Limb (tissue), 2 donors: ENCODE measurements around the gene CHRNB4.
"Not testable (repeated sequence)": the region's sequence is repeated elsewhere in the genome, so short reads cannot be mapped to it uniquely, and the experiment has no call there.

ENCODE experiments used
- DNase-seq, 2 donors: peaks; one replicate each; pipeline ENCODE4 v3.0.0-alpha.2; 2016; ENCODE audit errors: extremely low spot score in 2 of 2

The CHRNB4 gene

GRCh38 chr15:78618064-78618463 lies 22.9 kb downstream of the CHRNB4 start:
- no peak for DNase-seq

GRCh38 chr15:78617516-78617915 lies 23.5 kb downstream of the CHRNB4 start:
- DNase-seq, result no peak

- DNase-seq, result no peak
These were observed 23.9 kb downstream of the CHRNB4 start for GRCh38 chr15:78617076-78617475.

GRCh38 chr15:78616506-78616905 lies 24.5 kb downstream of the CHRNB4 start:
- DNase-seq, result no peak

- DNase-seq, result no peak
These were observed 25.8 kb downstream of the CHRNB4 start for GRCh38 chr15:78615151-78615589.

GRCh38 chr15:78614021-78614420 lies 27.0 kb downstream of the CHRNB4 start:
- no peak for DNase-seq

- not testable (repeated sequence) for DNase-seq
These were observed 31.5 kb downstream of the CHRNB4 start for GRCh38 chr15:78609551-78609950.

- DNase-seq, result no peak
These were observed 35.3 kb downstream of the CHRNB4 start for GRCh38 chr15:78605680-78606079.

GRCh38 chr15:78605201-78605600 lies 35.8 kb downstream of the CHRNB4 start:
- DNase-seq, result no peak

GRCh38 chr15:78604420-78604819 lies 36.6 kb downstream of the CHRNB4 start:
- DNase-seq, result no peak

- DNase-seq, result no peak
These were observed 37.5 kb downstream of the CHRNB4 start for GRCh38 chr15:78603467-78603866.

- DNase-seq, result no peak
These were observed 41.8 kb downstream of the CHRNB4 start for GRCh38 chr15:78599189-78599588.

GRCh38 chr15:78598348-78598747 lies 42.7 kb downstream of the CHRNB4 start:
- DNase-seq, result no peak

- no peak for DNase-seq
These were observed 43.4 kb downstream of the CHRNB4 start for GRCh38 chr15:78597583-78597982.

- DNase-seq, result no peak
These were observed 66.1 kb downstream of the CHRNB4 start for GRCh38 chr15:78574944-78575343.
